Stimulated activated CD4-positive, alpha-beta T cell treated with anti-CD3 and anti-CD28 coated beads, Interleukin-15, amount 100 ng/mL, for 1 hour (primary cell): ENCODE data around the gene TSPAN16.
"Not testable (repeated sequence)": the region's sequence is repeated elsewhere in the genome, so short reads cannot be mapped to it uniquely, and the experiment has no call there.

ENCODE experiments used
- DNase-seq, 2 donors: peaks; one replicate each; pipeline ENCODE4 v3.0.0-alpha.2; 2020; ENCODE audit warnings: low read depth in 1 of 2, low spot score in 1 of 2

The TSPAN16 gene

DNA sequence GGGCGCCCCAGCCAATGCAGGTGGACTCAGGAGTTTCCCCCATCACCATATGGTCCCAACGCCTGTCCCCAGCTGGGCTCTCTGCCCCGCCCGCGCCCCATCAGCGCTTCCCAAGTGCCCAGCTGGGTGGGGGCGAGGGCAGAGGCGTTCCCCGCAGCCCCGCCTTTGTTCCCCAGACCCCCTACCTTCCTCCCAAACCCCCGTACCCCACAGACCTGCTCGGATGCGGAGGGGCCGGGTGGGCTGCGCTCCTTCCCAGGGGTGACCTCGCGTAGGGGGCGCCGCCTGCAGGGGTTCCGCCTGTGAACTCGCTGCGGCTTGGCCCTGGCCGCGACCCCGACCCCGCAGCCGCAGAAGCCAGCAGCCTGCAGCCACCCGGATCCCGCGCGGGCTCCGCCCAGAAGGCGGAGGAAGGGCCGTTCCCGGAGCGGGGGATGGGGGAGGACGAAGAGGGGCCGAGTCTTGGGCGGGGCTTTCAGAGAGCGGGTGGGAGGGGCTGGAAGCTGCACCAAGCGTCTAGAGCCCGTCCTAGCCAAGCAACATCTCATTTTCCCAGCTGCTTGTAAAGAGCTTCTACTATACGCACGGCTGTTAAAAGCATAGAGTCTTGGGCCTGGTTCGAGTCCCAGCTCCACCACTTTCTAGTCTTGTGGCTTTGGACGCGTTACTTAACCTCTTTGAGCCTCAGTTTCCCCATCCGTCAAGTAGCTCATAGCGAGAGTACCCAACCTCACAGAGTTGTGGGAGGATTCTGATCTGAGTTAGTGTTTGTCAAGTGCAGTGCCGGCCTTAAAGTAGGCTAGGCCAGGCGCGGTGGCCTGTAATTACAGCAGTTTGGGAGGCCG is 43.5 kb downstream of the TSPAN16 start, which contains the start of gene RAB3D:
Gene RAB3D, minus strand, starts transcription at position 404 of the 845 bp plus-strand sequence. CDS start 2,258 bp downstream, outside the sequence.
- peak; percentile 52 to 74 for DNase-seq

DNA sequence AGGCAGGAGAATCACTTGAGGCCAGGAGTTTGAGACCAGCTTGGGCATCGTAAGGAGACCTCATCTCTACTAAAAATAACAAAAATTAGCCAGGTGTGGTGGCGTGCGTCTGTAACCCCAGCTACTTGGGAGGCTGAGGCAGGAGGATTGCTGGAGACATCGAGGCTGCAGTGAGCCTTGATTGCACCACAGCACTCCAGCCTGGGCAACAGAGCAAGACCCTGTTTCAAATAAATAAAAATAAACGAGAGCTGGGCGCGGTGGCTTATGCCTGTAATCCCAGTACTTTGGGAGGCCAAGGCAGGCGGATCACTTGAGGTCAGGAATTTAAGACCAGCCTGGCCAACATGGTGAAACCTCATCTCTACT is 44.1 kb downstream of the TSPAN16 start:
- DNase-seq, result not testable (repeated sequence)

DNA sequence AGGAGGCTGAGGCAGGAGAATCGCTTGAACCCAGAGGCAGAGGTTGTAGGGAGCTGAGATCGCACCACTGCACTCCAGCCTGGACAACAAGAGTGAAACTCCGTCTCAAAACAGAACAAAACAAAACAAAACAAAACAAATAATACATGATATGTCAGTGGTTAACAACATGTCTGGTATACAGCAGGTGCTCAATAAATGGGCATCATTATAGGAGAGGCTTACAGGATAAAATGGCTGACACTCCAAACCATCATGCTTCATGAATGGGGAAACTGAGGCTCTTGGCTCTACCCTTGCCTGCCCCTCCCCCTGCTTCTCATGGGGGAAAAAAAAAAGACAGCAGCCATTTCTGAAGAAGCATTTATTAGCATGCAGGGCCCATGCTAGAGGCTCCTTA is 46.5 kb downstream of the TSPAN16 start:
- DNase-seq, result no peak

DNA sequence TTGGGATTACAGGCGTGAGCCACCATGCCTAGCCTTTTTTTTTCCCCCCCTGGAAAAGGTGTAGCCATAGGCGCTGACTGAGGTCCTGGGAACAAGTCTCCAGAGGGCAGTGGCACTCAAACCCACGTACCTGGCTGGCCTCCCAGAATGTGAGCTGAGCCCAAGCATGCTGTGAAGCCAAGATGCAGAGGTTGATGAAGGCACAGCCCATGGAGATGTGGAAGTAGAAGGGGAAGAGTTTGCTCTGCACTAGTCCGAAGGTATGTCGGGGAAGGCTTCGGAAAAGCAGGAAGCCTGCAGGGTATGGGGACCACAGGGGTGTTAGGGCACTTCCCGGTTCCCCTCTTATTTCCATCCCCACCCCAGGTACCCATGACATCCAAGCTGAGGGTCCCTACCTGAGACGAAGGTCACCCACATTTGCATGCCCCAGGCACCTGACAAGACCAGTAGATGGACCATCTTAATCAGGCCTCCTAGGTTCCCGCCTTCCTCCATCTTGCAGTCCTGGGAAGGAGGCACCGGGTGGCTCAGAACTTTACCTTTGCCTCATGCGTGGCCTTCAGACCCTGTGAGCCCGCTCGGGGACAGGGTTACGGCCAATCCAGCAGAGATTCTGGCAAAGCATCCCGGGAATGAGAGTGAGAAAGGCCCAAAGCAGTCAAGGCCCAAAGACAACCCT is 49.3 kb downstream of the TSPAN16 start:
- no peak for DNase-seq

DNA sequence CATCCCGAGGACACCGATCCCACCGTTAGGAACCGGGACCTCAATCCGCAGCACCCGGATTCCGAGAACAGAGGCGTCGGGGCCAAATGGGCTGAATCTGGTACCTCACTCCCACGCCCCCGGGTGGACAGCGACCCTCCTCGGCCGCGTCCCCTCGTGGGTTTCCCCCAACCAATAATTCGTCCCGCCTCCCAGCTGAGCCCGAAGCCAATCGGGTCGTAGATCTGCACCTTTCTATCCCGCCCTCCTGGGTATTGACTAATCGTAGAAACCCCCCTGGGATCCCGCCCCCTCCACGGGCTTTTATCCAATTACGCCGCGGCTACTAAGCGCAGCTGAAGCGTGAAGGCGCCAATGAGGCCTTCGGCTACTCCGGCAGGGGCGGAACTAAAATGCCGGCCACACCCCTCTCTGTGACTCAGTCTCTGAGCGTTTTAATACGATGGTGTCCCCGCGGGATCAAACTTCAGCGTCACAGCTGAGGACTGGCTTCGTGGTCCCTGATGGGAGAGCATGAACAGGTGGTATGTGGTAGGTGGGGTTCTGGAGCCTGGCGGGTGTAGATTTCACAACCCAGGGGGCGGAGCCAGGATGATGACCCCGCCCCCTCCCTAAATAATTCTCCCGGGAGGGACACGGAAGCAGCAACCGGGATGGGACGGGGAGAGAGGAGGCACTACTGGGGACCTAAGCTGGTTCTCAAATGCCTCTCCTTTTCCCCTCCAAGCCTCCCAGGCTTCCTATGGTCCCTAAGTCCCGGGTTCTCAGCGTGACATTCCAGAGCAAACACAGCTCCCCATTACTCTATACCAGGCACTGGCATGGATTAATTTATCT is 50.4 kb downstream of the TSPAN16 start, which contains the start of the genes CCDC159 and TMEM205:
Gene CCDC159, plus strand, starts transcription at position 416 of the 837 bp plus-strand sequence. Its CDS starts 88 bp downstream, at position 504.
Gene TMEM205, minus strand, starts transcription at position 165 of the 837 bp plus-strand sequence. CDS start 649 bp downstream, outside the sequence.
- peak; percentile 94 to 96 for DNase-seq

DNA sequence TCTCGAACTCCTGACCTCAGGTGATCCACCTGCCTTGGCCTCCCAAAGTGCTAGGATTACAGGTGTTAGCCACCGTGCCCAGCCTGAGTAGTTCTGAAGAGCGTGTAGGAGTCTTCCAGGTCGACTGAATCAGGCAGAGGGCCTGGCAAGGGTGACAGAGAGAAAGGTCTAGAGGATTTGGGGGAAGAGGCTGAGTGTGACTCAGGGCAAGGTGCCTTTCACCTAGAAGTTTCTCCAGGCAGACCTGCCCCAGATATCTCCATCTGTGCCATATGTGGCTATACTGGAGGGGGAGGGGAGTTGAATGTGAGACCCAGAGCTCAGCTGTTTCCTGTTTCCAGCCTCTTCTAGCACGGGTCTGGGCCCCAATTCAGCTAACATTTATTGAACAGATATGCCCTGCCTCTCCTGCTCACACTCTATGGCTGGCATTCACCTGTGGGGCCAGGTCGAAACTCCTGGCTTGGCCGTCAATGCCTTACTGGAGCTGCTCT is 51.6 kb downstream of the TSPAN16 start:
- no peak for DNase-seq

DNA sequence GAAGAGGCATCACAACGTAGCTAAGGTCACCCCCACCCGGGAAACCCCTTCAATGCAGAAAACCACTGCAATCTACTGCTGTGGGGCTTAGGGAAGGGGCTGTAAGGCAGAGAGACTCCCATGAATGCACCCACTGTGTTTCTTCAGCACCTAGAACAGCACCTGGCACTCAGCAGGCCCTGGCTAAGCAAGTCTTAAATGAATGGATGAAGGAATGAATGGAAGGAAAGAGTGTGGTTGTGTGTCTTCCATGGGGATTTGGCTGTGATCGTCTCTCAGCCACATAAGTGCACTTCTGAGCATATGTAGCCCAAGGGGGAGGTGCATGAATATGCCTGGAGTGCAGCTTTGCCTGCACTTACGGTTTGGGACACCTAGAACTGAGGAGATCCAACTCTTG is 53.2 kb downstream of the TSPAN16 start:
- DNase-seq, result no peak

DNA sequence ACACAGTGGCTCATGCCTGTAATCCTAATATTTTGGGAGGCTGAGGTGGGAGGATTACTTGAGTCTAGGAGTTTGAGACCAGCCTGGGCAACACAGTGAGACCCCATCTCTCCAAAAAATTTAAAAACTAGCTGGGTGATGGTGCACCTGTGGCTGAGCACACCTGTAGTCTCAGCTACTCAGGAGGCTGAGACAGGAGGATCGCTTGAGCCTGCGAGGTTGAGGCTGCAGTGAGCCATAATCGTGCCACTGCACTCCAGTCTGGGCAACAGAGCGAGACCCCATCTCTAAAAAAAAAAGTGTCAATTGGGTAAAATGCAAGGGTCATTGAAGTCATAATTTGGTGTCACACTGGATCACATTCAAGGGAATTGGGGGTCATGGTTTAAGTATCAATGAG is 58.1 kb downstream of the TSPAN16 start:
- DNase-seq, result not testable (repeated sequence)

DNA sequence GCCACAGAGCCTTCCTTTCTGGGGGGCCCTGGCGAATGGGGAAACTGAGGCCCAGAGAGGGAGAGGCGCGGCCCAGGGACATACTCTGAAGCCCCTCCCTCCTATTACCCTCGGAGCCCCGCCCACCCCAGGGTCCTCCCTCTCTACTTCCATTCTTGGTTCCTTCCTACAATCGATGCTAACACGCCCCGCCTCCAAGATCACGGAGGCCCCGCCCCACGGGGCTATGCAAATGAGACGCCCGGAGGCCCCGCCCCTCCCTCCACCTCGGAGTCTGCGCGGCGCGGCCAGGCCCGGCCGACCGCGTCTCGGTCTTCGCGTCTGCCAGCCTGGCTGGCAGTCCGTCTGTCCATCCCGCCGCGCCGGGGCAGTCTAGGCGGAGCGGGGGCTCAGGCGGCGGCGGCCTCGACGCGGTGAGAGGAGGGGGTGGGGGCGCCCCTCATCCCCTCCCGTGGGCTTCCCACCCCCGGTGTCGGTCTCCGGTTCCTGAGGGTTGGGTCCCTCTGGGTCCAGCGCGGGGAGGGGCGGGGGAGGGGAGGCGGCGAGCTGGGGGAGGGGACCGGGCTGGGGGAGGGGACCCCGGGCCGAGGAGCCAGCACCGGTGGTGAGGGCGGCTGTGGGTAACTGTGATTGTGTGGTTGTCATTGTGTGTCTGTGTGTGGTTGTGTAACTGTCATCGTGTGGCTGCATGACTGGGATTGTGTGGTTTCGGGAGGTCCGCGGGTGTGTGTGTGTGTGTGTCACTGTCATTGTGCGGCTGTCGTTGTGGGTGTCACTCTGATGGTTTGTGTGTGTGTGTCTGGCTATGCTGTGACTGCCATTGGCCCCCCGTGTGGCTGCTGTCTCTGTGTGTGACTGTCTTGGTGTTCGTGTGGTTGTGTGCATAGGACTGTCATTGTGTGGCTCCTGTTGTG is 59.5 kb downstream of the TSPAN16 start, which contains the start of gene PLPPR2:
Gene PLPPR2, plus strand, starts transcription at position 273 of the 914 bp plus-strand sequence. CDS start 2,242 bp downstream, outside the sequence.
- peak; percentile 66 to 79 for DNase-seq

DNA sequence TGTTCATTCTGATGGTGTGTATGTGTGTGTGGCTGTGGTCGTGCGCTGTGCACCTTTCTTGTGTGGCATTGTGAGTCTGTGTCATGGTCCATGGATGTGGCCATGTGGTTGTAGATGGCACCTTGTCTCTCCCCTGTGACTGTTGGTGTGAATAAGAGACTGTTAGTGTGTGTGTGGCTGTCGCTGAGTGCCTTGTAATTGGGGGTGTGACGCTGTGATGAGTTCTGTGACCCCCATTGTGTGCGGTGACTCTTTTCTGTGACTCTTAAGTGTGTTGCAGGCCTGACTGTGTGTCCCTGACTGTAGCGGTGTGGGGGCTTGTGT is 60.1 kb downstream of the TSPAN16 start:
- no peak for DNase-seq

DNA sequence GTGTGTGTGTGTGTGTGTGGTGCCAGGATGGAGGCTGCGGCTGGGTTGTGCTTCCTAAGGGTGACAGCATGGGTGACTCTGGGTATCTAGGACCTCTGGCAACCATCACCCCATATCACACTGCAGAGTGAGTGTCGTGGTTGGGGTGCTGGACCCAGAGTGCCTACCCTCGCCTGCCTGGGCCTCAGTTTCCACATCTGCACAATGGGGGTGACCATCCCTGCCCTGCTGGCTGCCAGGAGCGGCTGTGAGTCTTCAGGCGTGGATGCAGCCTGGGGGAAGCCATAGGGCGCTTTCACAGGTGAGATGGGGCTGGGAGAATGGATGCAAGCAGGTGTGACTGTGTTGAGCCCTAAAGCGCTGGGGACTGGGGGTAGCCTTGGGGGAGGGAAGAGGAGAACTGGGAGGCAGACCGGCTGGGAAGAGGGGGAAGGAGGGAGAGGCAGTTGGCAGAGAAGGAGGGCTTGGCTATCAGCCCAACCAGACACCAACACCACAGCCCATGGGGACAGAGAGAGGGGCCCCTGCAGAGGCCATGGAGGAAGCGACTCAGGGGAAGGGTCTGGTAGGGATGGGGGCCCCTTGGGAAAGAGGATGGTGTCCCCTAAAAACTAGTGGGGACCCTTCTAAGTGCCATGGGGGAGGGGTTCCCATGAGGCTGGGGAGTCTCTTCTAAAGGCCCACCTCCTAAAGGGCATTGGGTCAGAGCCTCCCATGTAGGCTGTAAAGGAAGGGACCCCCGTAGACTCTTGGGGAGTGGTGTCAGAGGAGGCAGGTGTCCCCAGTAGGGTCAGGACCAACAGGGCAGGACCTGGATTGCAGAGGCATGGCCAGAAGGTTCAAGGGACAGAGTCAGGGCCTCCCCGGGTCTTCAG is 61.0 kb downstream of the TSPAN16 start:
- no peak for DNase-seq

DNA sequence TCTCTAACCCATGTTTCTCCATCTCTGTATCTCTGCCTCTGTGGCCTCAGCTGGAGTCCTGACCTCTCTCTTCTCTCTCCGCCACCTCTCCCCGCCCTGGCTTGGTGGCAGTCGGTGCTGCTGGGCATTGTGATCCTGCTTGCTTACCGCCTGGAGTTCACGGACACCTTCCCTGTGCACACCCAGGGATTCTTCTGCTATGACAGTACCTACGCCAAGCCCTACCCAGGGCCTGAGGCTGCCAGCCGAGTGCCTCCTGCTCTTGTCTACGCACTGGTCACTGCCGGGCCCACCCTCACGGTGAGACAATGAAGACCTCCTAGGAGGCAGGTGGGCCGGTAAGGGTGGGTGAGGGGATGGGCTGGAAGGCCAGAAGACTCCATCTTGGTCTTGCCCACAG is 63.5 kb downstream of the TSPAN16 start:
- DNase-seq, result no peak

DNA sequence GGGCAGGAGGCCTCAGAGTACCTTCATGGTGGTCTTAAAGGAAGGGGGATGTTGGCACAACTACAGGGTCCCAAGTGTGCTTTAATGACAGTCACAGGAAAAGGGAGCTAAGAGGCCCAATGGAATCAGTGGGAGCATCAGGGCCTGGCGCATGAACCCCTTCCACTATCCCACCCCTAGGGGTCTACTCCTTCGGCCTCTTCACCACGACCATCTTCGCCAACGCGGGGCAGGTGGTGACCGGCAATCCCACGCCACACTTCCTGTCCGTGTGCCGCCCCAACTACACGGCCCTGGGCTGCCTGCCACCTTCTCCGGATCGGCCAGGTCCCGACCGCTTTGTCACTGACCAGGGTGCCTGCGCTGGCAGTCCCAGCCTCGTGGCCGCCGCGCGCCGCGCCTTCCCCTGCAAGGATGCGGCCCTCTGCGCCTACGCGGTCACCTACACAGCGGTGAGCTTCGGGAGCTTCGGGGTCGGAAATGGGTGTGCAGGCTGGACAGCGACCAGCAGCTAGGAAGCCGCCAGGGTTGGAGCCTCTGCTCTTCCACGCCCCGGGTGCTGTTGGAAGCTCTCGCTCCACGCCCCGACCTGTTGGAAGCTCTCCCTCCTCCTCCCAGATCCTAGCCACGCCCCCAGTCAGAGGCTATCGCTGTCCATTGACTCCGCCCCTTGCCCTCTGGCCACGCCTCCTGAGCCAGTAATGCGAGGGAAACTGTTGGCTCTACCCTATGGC is 65.2 kb downstream of the TSPAN16 start:
- no peak for DNase-seq

DNA sequence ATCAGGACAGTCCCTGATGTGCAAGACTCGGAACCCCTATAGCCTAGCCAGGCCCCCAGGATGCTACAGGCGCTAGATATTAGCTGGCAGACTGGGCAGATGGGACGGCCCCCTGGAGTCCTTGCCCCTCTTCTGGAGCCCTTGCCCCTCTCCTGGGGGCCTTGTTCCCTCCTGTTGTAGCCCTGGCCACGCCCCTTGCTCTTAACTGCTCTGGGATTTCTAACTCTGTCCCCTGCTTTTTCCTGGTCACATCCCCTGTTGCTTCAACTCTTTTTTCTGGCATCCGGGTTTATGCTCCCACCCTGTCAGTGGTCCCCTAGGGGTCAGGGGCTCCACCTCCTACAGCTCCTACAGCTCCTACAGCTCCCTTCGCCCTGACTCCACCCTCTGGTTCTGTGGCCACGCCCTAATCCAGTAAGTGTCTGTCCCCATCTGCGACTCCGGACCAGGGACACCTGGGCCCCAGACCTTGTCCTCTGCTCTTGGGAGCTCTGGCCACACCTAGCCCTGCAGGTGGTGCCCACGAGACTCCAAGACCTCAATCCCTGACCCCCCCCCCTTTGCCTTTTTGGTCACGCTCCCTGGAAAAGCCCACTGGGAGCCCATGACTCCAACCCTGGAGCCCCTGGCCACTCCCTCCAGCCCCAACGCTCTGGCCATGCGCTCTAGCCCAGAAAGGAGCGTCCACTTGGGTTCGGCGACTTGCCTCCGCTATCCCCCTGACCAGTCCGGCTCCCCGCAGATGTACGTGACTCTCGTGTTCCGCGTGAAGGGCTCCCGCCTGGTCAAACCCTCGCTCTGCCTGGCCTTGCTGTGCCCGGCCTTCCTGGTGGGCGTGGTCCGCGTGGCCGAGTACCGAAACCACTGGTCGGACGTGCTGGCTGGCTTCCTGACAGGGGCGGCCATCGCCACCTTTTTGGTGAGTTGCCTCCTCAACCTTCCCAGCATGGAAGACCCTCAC is 66.1 kb downstream of the TSPAN16 start:
- no peak for DNase-seq

DNA sequence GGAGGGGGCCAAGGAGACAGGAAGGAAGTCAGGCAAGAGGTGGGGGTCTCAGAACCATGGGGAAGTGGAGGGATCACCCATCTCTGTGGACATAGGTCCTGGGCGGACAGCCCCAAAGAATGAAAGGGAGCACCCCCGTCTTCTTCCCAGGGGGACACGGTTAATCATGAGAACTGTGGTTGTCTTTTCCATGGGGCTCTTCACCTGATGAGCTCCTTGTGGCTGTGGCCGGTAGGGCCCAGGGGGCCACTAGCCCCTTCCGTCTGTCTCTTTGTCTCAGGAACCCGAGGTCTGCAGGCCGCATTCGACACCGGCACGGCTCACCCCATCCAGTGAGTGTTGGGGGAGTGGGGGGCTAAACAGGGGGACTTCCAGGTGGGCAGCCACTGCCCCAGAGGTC is 67.9 kb downstream of the TSPAN16 start:
- no peak for DNase-seq

DNA sequence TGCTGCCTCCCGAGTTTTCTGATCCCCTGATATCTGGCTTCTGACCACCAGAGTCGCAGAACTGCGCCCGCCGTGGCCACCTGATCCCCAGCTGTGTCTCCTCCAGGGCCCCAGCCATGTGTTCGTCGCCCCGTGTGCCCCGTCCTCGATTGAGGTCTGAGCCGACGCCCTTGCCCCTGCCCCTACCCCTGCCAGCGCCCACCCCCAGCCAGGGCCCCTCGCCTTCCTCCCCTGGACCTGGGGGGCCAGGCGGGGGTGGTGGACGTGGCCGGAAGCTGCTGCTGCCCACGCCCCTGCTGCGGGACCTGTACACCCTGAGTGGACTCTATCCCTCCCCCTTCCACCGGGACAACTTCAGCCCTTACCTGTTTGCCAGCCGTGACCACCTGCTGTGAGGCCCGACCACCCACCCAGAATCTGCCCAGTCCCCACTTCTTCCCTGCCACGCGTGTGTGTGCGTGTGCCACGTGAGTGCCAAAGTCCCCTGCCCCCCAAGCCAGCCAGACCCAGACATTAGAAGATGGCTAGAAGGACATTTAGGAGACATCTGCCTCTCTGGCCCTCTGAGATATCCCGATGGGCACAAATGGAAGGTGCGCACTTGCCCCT is 68.4 kb downstream of the TSPAN16 start:
- DNase-seq, result no peak

DNA sequence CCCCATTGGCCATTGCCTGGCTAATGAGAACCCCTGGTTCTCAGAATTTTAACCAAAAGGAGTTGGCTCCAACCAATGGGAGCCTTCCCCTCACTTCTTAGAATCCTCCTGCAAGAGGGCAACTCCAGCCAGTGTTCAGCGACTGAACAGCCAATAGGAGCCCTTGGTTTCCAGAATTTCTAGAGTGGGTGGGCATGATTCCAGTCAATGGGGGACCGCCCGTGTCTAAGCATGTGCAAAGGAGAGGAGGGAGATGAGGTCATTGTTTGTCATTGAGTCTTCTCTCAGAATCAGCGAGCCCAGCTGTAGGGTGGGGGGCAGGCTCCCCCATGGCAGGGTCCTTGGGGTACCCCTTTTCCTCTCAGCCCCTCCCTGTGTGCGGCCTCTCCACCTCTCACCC is 69.0 kb downstream of the TSPAN16 start:
- no peak for DNase-seq
